Globus pallidus (tissue), 1 donor: ENCODE measurements around the gene TCEA2.
A peak's percentile ranks its signal among the peaks of the same experiment; 100 is the strongest.

Experiments used
- DNase-seq: peaks from one replicate; pipeline ENCODE4 v3.0.0-alpha.2; 2015; ENCODE audit warnings: low spot score

The TCEA2 gene

GRCh38 chr20:64062596-64063388 is at the start of gene TCEA2:
Gene TCEA2 (plus strand): TSS chr20:64063198. CDS start chr20:64063313, 115 bp downstream.
- DNase-seq: peak; percentile 95

DNA sequence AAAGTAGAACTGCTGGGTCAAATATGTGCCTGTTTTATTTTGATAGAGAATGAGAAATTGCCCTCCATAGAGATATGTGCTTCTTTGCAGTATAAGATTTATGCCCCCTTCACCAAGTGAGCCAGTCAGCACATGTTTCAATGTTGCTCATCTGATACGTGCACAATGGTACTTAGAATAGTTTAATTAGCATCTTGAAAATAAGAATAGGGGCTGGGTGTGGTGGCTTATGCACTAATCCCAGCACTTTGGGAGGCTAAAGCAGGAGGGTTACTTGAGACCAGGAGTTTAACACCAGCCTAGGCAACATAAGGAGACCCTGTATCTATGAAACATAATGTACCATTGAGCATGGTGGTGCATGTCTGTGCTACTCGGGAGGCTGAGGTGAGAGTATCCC is 47.4 kb upstream of the TCEA2 start:
- DNase-seq: no peak

DNA sequence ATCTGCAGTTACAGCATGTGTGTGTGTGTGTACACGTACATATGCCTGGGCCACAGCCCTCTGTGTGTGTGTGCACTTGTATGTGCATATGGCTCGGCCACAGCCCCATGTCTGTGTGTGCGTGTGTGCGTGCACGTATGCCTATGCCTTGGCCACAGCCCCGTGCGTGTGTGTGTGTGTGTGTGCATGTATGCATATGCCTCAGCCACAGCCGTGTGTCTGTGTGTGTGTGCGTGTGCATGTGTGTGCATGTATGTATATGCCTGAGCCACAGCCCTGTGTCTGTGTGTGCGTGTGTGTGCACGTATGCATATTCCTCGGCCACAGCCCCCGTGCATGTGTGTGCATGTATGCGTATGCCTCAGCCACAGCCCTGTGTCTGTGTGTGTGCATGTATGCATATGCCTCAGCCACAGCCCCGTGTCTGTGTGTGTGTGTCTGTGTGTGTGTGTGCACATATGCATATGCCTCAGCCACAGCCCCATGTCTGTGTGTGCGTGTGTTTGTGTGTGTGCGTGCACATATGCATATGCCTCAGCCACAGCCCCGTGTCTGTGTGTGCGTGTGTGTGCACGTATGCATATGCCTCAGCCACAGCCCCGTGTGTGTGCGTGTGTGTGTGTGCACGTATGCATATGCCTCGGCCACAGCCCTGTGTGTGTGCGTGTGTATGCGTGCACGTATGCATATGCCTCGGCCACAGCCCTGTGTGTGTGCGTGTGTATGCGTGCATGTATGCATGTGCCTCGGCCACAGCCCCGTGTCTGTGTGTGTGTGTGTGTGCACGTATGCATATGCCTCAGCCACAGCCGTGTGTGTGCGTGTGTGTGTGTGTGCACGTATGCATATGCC is 41.6 kb upstream of the TCEA2 start:
- no peak for DNase-seq

DNA sequence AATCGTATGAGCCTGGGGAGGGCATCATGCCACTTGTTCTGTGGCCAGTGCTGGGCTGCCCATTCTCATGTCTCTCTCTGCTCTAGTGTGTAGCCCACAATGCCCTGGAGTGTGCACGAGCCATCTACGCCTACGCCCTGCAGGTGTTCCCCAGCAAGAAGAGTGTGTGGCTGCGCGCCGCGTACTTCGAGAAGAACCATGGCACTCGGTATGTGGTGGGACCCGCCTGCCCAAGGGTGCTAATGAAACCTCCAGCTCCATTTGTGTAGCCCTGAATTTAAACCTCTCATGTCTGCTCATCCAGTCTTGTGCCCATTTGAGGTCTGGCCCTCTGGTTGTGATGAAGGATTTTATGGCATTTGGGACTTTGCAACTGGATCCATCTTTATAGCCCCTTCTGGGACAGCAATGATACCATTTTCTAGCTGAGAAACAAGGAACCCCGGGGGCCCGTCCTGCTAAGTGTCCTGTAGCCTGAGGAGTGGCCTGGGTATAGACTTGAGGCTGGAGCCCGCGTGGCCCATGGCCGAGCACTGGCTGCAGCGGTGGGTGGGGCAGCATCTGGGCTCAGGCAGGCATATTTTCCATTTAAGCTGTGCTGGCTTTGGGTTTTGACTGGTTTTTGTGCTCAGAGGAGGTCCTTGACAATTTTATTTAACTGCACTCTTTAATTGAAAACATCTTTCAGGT is 40.2 kb upstream of the TCEA2 start:
- no peak for DNase-seq

GRCh38 chr20:64023361-64024140 is 39.4 kb upstream of the TCEA2 start:
- DNase-seq: no peak

GRCh38 chr20:64024141-64024990 is 38.6 kb upstream of the TCEA2 start:
- DNase-seq: no peak

DNA sequence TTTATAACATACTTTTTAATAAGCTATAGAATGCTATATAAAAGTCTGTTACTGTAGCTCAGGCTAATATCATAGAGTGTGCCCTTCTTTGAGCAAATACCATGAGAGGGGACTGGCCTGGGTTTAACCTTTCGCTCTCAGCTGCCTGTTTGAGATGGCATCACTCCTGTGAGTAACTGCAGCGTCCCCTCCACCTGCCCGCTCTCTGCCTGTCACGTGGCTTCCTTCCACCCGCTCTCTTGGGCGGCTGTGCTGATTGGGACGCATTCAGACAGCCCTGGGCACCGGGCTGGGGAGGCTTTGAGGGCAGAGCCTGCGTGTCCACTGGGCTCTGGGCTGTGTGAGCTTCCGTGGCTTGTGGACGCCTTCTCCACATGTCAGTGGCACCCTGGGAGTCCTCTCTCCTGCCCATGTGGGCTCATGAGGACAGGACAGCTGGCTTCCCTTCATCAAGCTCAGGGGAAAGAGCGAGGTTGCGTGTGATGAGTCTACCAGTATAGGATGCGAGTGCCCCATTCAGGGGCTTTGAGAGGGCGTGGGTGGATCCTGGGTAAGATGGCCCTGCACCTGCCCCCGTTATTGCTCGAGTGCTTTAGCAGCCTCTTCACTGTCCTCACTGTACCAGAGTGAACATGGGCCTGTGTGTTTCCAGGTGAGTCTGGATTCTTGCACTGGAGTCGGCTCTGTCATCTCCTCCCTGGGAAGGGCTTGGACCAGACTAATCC is 37.7 kb upstream of the TCEA2 start:
- no peak for DNase-seq

DNA sequence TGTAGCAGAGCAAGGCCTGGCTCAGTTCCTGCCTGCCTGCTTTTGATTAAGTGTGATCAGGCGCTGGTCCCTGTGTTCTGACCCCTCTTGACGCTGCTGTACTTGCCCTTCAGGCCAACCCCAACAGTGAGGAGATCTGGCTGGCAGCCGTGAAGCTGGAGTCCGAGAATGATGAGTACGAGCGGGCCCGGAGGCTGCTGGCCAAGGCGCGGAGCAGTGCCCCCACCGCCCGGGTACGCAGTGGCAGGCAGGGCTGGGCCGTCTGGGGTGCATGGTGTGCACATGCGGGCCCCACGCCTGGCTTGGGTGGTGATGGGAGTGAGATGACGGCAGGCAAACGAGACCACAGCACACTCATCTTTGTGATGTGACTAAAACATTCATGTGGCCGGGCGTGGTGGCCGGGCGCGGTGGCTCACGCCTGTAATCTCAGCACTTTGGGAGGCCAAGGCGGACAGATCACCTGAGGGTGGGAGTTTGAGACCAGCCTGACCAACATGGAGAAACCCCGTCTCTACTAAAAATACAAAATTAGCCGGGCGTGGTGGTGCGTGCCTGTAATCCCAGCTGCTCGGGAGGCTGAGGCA is 37.1 kb upstream of the TCEA2 start:
- DNase-seq: no peak

DNA sequence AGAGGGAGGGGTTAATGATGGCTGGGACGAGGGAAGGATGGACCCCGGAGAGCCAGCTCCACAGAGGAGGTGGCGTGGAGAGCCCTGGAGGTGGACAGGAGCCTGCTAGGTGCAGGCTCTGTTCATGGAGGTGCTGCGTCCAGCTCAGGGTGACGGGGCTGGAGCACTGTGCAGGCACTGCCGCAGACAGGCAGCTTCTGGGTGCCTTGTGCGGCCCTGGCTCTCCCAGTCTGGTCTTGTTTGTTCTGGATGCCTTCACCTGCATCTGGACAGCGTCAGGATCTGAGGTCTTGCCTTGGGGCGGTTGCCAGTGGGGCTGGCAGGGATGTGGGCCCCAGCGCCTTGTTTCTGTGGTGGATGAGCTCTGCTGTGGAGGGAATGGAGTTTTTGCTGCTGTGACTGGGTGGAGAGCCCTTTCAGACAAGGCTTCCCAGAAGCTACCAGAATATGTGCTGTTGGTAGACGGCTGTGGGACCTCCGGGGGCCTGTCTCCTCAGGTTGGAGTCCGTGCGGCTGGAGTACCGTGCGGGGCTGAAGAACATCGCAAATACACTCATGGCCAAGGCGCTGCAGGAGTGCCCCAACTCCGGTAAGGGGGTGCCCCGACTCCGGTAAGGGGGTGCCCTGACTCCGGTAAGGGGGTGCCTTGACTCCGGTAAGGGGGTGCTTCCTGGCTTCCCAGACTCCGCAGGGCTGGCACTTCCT is 34.9 kb upstream of the TCEA2 start:
- no peak for DNase-seq

- DNase-seq: no peak
Observed at GRCh38 chr20:64029293-64030117, 33.5 kb upstream of the TCEA2 start.

DNA sequence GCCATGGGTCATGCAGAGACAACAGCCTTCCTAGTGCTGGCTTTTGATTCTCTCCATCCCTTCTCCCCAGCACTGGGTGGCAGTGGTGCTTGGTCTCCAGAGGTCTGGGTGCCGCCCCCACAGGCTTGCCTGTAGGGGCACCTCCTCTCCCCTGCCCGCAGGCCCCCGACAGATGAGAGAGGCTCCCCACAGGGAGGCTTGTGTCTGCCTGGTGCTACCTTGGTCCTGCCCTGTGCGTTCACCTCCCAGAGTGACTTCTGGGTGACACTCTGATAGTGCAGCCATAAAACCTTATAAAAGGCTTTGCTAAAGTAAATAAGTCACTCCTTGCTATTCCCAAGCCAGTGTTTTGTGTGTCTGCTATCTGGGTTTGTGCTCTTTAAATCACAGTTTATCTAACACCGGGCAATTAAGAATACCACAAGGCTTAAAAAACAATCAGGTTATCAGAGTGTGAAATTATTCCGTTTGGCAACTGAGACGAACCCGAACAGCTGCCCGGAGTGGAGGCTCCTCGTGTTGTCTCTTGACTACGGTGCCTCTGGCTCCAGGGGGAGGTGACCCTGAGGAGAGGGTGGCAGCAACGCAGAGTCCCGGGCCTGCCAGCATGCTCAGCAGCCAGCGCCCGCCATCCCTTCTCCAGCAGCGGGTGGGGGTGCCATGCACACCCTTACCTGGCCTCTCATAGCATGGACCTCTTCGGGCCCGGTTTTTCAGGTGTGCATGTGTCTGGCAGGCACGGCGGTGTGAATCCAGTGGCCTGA is 32.4 kb upstream of the TCEA2 start:
- no peak for DNase-seq

DNA sequence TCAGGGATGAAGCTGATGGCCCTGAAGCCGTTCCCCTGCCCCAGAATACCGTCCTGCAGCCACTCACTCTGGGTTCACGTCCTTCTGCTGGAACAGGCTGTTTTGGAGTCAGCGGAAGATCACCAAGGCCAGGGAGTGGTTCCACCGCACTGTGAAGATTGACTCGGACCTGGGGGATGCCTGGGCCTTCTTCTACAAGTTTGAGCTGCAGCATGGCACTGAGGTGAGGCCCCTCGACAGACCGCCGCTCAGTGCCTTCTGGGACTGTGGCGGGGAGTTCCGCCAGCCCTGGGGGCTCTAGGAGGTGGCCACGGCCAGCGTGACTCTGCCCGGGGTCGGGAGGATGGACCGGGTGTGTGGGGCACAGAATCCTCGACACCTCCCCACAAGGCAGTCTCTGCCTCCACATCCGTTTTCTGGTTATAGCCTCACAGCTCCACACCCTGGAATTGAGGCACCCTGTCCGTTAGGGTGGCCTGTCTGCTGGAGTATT is 31.1 kb upstream of the TCEA2 start:
- no peak for DNase-seq

DNA sequence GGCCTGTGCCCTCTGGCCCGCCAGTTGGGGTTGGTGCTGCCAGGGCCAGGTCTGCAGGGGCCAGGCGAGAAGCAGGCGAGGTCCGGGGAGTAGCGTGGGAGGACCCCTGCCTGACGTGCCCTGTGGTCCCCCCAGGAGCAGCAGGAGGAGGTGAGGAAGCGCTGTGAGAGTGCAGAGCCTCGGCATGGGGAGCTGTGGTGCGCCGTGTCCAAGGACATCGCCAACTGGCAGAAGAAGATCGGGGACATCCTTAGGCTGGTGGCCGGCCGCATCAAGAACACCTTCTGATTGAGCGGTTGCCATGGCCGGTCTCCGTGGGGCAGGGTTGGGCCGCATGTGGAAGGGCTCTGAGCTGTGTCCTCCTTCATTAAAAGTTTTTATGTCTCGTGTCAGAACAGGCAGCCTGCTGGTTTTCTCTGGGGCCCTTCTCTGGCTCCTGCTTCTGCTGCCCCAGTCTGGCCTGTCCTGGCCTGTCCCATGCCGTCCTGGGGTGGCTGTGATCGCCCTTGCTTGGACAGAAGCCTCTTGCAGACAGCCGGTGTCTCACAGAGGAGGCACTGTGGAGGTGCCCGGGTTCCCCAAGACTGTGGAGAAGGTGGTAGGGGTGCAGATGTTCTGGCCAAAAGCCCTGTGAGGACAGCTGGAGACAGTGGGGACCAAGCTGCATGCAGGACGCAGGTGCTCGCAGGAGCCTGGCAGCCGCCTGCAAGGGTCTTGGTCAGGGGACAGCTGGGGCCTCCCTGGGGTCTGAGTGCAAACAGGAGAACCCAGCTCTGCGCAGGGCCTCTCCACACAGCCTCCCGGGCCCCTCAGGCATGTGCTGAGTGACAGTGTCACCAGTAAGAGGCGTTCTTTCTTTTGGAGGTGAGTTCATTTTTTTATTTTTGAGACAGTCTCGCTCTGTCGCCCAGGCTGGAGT is 30.0 kb upstream of the TCEA2 start:
- DNase-seq: no peak

DNA sequence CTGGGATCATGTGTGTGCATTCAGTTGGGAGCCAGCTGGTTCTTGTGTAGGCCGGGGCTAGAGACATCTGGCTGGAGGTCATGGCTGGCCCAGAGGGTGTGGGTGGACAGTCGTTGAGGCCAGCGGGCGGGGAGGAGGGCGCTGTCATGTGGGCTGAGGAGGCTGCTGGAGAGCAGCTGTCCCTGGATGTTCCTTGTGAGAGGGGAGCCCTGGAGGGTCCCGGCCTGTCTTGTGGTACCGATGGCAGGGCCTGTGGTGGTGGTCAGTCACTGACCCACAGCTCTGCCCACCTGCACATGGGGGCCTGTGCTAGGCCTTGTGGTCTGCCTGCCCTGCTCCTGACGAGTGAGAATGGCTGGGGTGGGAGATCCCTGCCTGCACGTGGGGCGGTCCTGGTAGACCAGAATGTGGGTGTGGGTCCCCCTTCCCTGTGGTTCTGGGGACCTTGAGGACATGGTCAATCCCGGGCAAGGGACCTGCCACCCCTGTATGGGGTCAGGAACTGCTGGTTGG is 29.0 kb upstream of the TCEA2 start:
- no peak for DNase-seq

GRCh38 chr20:64035066-64035932 is 27.7 kb upstream of the TCEA2 start:
- DNase-seq: no peak
